ENCODE data around the gene UBASH3B.

The UBASH3B gene

GRCh38 chr11:122647736-122648275 lies 7.7 kb upstream of the UBASH3B start:
- DNase-seq: no peak

- DNase-seq: no peak
Measured at GRCh38 chr11:122649116-122649515, 6.4 kb upstream of the UBASH3B start.

- no peak for DNase-seq
Measured at GRCh38 chr11:122650619-122651018, 4.9 kb upstream of the UBASH3B start.

GRCh38 chr11:122652495-122652894 lies 3.0 kb upstream of the UBASH3B start:
- DNase-seq: no peak

- DNase-seq: no peak
Measured at GRCh38 chr11:122653916-122654585, 1.5 kb upstream of the UBASH3B start.

- DNase-seq: peak; percentile 79
Measured at GRCh38 chr11:122656073-122656630, 630 bp downstream of the UBASH3B start.

GRCh38 chr11:122656631-122657101 lies 1.1 kb downstream of the UBASH3B start:
- peak; percentile 62 for DNase-seq

GRCh38 chr11:122659676-122660554 lies 4.4 kb downstream of the UBASH3B start:
- DNase-seq: no peak

GRCh38 chr11:122661182-122661945 lies 5.8 kb downstream of the UBASH3B start:
- DNase-seq: no peak

- DNase-seq: no peak
Measured at GRCh38 chr11:122663056-122663740, 7.7 kb downstream of the UBASH3B start.

- DNase-seq: no peak
Measured at GRCh38 chr11:122663764-122664163, 8.2 kb downstream of the UBASH3B start.

- no peak for DNase-seq
Measured at GRCh38 chr11:122664188-122664587, 8.7 kb downstream of the UBASH3B start.

- no peak for DNase-seq
Measured at GRCh38 chr11:122665861-122666260, 10.3 kb downstream of the UBASH3B start.

- DNase-seq: no peak
Measured at GRCh38 chr11:122666743-122667142, 11.2 kb downstream of the UBASH3B start.

GRCh38 chr11:122668562-122669090 lies 13.1 kb downstream of the UBASH3B start:
- DNase-seq: no peak

GRCh38 chr11:122670131-122670530 lies 14.6 kb downstream of the UBASH3B start:
- no peak for DNase-seq

- no peak for DNase-seq
Measured at GRCh38 chr11:122671400-122671891, 15.9 kb downstream of the UBASH3B start.

- DNase-seq: no peak
Measured at GRCh38 chr11:122672892-122673291, 17.4 kb downstream of the UBASH3B start.

- DNase-seq: no peak
Measured at GRCh38 chr11:122673701-122674100, 18.2 kb downstream of the UBASH3B start.

GRCh38 chr11:122676638-122677037 lies 21.1 kb downstream of the UBASH3B start:
- DNase-seq: no peak

GRCh38 chr11:122677256-122677655 lies 21.7 kb downstream of the UBASH3B start:
- DNase-seq: no peak

- no peak for DNase-seq
Measured at GRCh38 chr11:122678406-122678805, 22.9 kb downstream of the UBASH3B start.
